Left ventricle myocardium superior (tissue), 1 donor: ENCODE data around the gene LRRC4B. TPM values are rescaled to one million over a fixed set of nuclear protein-coding genes. Genes with fewer than 3 reads are reported as not detected.
A peak's percentile ranks its signal among the peaks of the same experiment; 100 is the strongest.
"Not testable (repeated sequence)": the region's sequence is repeated elsewhere in the genome, so short reads cannot be mapped to it uniquely, and the experiment has no call there.

ENCODE experiments used
- ATAC-seq: fragments of 200-7000 bp; cut with Tn5 transposase; one replicate; pipeline ENCODE4 v1.9.1; 2020; ENCODE audit warnings: mild to moderate bottlenecking, moderate library complexity
- DNase-seq: peaks from one replicate; pipeline ENCODE4 v3.0.0-alpha.2; 2020
- intact Hi-C: fragments of 100-400 bp; cut with micrococcal nuclease; formaldehyde crosslinking; loops from one replicate; pipeline ENCODE4 v1.11.0; 2022
- total RNA-seq: library from RNA; stranded (reverse); fragmentation: NEBNext Ultra II Directional; extraction: Animal tissue kit (Norgen Biotek cat#: 25700); gene quantifications from one replicate; pipeline ENCODE4 v1.2.1, GENCODE V29; 2021
- donor health status: DM: no; HTN: yes; CAD: no; lungs with severe emphysema.

The LRRC4B gene
- total RNA-seq, 1 donor from 2014 or later, result 0.62 TPM

GRCh38 chr19:50536662-50537305 lies 31.5 kb downstream of the LRRC4B start:
- DNase-seq (no peak), ATAC-seq (no peak)
- intact Hi-C loops, result no loop called here

GRCh38 chr19:50535672-50536187 lies 32.5 kb downstream of the LRRC4B start:
- intact Hi-C loops, result no loop called here
- no peak for ATAC-seq

GRCh38 chr19:50534478-50534877 lies 33.8 kb downstream of the LRRC4B start:
- ATAC-seq (no peak), DNase-seq (no peak)
- intact Hi-C loops, result no loop called here

More at GRCh38 chr19:50535672-50536187, 32.5 kb downstream of the LRRC4B start:
- DNase-seq, result no peak

GRCh38 chr19:50532952-50533351 lies 35.3 kb downstream of the LRRC4B start:
- intact Hi-C loops, result no loop called here

GRCh38 chr19:50531171-50531612 lies 37.0 kb downstream of the LRRC4B start:
- intact Hi-C loops, result no loop called here
- ATAC-seq, result no peak
- DNase-seq, result no peak

More at GRCh38 chr19:50532952-50533351, 35.3 kb downstream of the LRRC4B start:
- no peak for ATAC-seq
- DNase-seq, result no peak

- ATAC-seq, DNase-seq, intact Hi-C loops: not testable (repeated sequence)
Observed at GRCh38 chr19:50528052-50528451, 40.2 kb downstream of the LRRC4B start.

- ATAC-seq, result no peak
- DNase-seq, result peak; percentile 9
- intact Hi-C loops, result no loop called here
Observed at GRCh38 chr19:50522881-50523280, 45.4 kb downstream of the LRRC4B start.

GRCh38 chr19:50520822-50521465 lies 47.3 kb downstream of the LRRC4B start:
- ATAC-seq (no peak), DNase-seq (no peak)
- intact Hi-C loops, result no loop called here

GRCh38 chr19:50519006-50519575 lies 49.1 kb downstream of the LRRC4B start:
- ATAC-seq (no peak), DNase-seq (peak; percentile 21)
- intact Hi-C loops, result no loop called here

- intact Hi-C loops, result no loop called here
- no peak for ATAC-seq
- peak; percentile 28 for DNase-seq
Observed at GRCh38 chr19:50518091-50519005, 49.9 kb downstream of the LRRC4B start.

- peak; percentile 21 for DNase-seq
- intact Hi-C loops, result no loop called here
- no peak for ATAC-seq
Observed at GRCh38 chr19:50517704-50518075, 50.5 kb downstream of the LRRC4B start.

- intact Hi-C loops, result no loop called here
- ATAC-seq, result no peak
Observed at GRCh38 chr19:50516964-50517703, 51.1 kb downstream of the LRRC4B start.

GRCh38 chr19:50516456-50516855 lies 51.8 kb downstream of the LRRC4B start:
- peak; percentile 15 for DNase-seq
- ATAC-seq, result no peak
- intact Hi-C loops, result no loop called here

More at GRCh38 chr19:50516964-50517703, 51.1 kb downstream of the LRRC4B start:
- DNase-seq, result peak; percentile 30

- intact Hi-C loops, result no loop called here
- DNase-seq (peak; percentile 18), ATAC-seq (no peak)
Observed at GRCh38 chr19:50515168-50515561, 53.1 kb downstream of the LRRC4B start.

GRCh38 chr19:50514346-50515167 lies 53.7 kb downstream of the LRRC4B start:
- ATAC-seq (no peak), DNase-seq (peak; percentile 27)
- intact Hi-C loops, result no loop called here

GRCh38 chr19:50513746-50514345 lies 54.4 kb downstream of the LRRC4B start, which contains the start of gene ASPDH:
Gene ASPDH (minus strand): TSS chr19:50513913. CDS start chr19:50513823, 90 bp downstream.
- peak; percentile 20 for DNase-seq
- no peak for ATAC-seq
- intact Hi-C loops, result no loop called here
